Natural killer cell (primary cell): Measurements from ENCODE around the gene GRPEL2. TPM values are rescaled to one million over a fixed set of nuclear protein-coding genes. Genes with fewer than 3 reads are reported as not detected.

Experiments used
- ATAC-seq, 3 donors: fragments of 150-1000 bp in 2 of 3; fragments of 200-7000 bp in 1 of 3; cut with Tn5 transposase; 1 replicate in 1 of 3; 2 replicates in 2 of 3; pipeline ENCODE4 v1.10.0; 2021; ENCODE audit warnings: mild to moderate bottlenecking in 2 of 3, moderate library complexity in 2 of 3
- DNase-seq, 2 donors: peaks; one replicate each; pipeline versions ENCODE4 v3.0.0 to v3.0.0-alpha.2; 2013 to 2021; ENCODE audit warnings: mixed read lengths in 1 of 2
- H3K27ac ChIP-seq: one replicate; pipeline ENCODE4 v1.5.1; 2013; ENCODE audit warnings: mild to moderate bottlenecking, low read length
- H3K27me3 ChIP-seq: one replicate; pipeline ENCODE4 v1.6.1; 2013; ENCODE audit warnings: low read length; ENCODE audit not compliant: control insufficient read depth, insufficient read depth
- H3K36me3 ChIP-seq: one replicate; pipeline ENCODE4 v1.6.1; 2013; ENCODE audit warnings: low read length; ENCODE audit not compliant: control insufficient read depth, insufficient read depth
- H3K4me1 ChIP-seq: one replicate; pipeline ENCODE4 v1.6.1; 2013; ENCODE audit warnings: low read length; ENCODE audit not compliant: control insufficient read depth, insufficient read depth
- H3K4me3 ChIP-seq: one replicate; pipeline ENCODE4 v1.5.1; 2013; ENCODE audit warnings: low read length
- H3K9me3 ChIP-seq: one replicate; pipeline ENCODE4 v1.6.1; 2013; ENCODE audit warnings: low read length; ENCODE audit not compliant: control insufficient read depth, insufficient read depth
- H3K27ac Mint-ChIP-seq, 2 donors: one replicate each; pipeline ENCODE4 v1.8.0; 2022; ENCODE audit warnings: mild to moderate bottlenecking in 2 of 2, mixed read lengths in 2 of 2, moderate library complexity in 1 of 2
- H3K27me3 Mint-ChIP-seq, 2 donors: one replicate each; pipeline ENCODE4 v1.8.0; 2022; ENCODE audit warnings: low read depth in 2 of 2, mixed read lengths in 2 of 2
- H3K36me3 Mint-ChIP-seq: one replicate; pipeline ENCODE4 v1.8.0; 2022; ENCODE audit warnings: mixed read lengths
- H3K4me1 Mint-ChIP-seq, 2 donors: one replicate each; pipeline ENCODE4 v1.8.0; 2022; ENCODE audit warnings: mixed read lengths in 2 of 2
- H3K4me3 Mint-ChIP-seq: one replicate; pipeline ENCODE4 v1.8.0; 2022; ENCODE audit warnings: mild to moderate bottlenecking, moderate library complexity, mixed read lengths
- H3K9me3 Mint-ChIP-seq, 2 donors: one replicate each; pipeline ENCODE4 v1.8.0; 2022; ENCODE audit warnings: mixed read lengths in 2 of 2
- CTCF ChIP-seq: fragments of 200-600 bp; IDR thresholded peaks from one replicate; pipeline ENCODE4 v1.8.0; 2022; ENCODE audit warnings: antibody characterized with exemption
- WGBS: methylation state at CpG from one replicate; pipeline ENCODE4 v1.1.7; 2013; ENCODE audit warnings: missing lambda C conversion rate; ENCODE audit not compliant: insufficient coverage; 5-methylcytosine and 5-hydroxymethylcytosine counted together
- intact Hi-C: fragments of 100-400 bp; cut with micrococcal nuclease; formaldehyde crosslinking; loops from one replicate; pipeline ENCODE4 v1.14.2; 2022
- total RNA-seq, 4 donors: library from RNA; stranded (reverse); fragments of 120-200 nt in 1 of 4; gene quantifications; one replicate each; pipeline versions ENCODE4 v1.2.3 to v1.2.4, GENCODE V29; 2013 to 2022

GRPEL2 gene
- total RNA-seq, 3 donors from 2014 or later (not counting 1 experiment from before 2014, with no cell fraction given): 5.6 to 12.9 (median 6.8) TPM

GRCh38 chr5:149374303-149374702 lies 29.0 kb downstream of the GRPEL2 start:
- TF ChIP-seq CTCF: no peak
- DNase-seq (no peak), ATAC-seq (no peak)
- intact Hi-C loops: loop anchor here (5.0 kb wide), 1 partner anchor 232 kb away; the partner anchor contains the start of gene ABLIM3
- H3K36me3 ChIP-seq: no peaks in the 10 kb centered on the region
- H3K4me1 Mint-ChIP-seq: no peaks in the 10 kb centered on the region
- no peaks in the 10 kb centered on the region for H3K36me3 Mint-ChIP-seq
- H3K27ac ChIP-seq: no peak overlapping the region
- no peaks in the 10 kb centered on the region for H3K9me3 Mint-ChIP-seq
- 97% methylated on average over 20 of the region's 20 CpGs for WGBS
- H3K4me3 Mint-ChIP-seq: no peak overlapping the region
- no peak overlapping the region for H3K4me3 ChIP-seq
- H3K9me3 ChIP-seq: no peaks in the 10 kb centered on the region
- H3K27ac Mint-ChIP-seq: no peak overlapping the region
- no peaks in the 10 kb centered on the region for H3K27me3 ChIP-seq
- no peaks in the 10 kb centered on the region for H3K4me1 ChIP-seq
- H3K27me3 Mint-ChIP-seq: no peaks in the 10 kb centered on the region

DNA sequence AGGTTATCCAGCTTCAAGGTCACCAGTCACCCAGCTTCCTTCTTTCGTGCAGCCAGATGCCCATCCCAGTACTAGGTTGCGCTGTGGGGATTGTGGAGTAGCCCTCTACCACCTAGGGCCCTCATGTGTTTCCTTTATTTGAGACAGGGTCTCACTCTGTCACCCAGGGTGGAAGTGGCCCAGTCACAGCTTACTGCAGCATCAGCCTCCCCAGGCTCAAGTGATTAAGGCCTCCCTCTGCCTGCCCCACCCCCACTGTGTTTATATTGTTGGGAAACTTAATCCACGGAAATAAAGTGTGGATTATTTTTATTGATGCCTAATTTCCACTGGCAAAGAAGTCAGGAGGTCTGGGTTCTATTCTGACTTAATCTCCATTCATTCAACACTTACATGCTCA lies 29.5 kb downstream of the GRPEL2 start:
- 92% methylated on average over 2 of the region's 3 CpGs for WGBS
- ATAC-seq (no peak), DNase-seq (no peak)
- Mint-ChIP-seq H3K9me3 (no peaks in the 10 kb centered on the region), H3K4me3 (no peak overlapping the region), H3K4me1 (no peaks in the 10 kb centered on the region), H3K27me3 (no peaks in the 10 kb centered on the region), H3K27ac (no peak overlapping the region), H3K36me3 (no peaks in the 10 kb centered on the region)
- TF ChIP-seq CTCF: no peak
- H3K4me1 ChIP-seq: no peaks in the 10 kb centered on the region
- no peaks in the 10 kb centered on the region for H3K9me3 ChIP-seq
- H3K27ac ChIP-seq: no peak overlapping the region
- intact Hi-C loops: loop anchor here (5.0 kb wide), 1 partner anchor 232 kb away; the partner anchor contains the start of gene ABLIM3
- H3K4me3 ChIP-seq: no peak overlapping the region
- H3K27me3 ChIP-seq: no peaks in the 10 kb centered on the region
- H3K36me3 ChIP-seq: no peaks in the 10 kb centered on the region

DNA sequence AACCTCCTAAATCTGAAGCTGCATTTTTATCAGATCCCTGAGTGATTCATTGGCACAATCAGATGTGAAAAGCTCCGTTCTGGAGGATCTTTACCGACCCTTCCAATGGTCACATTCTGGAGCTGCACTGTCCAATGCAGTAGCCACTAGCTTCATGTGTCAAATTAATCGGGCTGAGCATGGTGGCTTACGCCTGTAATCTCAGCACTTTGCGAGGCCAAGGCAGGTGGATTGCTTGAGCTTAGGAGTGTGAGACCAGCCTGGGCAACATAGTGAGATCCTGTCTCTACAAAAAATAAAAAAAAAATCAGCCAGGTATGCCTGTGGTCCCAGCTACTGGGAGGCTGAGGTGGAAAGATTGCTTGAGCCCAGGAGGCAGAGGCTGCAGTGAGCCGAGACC lies 30.1 kb downstream of the GRPEL2 start:
- Histone ChIP-seq H3K27ac (no peak overlapping the region), H3K27me3 (no peaks in the 10 kb centered on the region), H3K9me3 (no peaks in the 10 kb centered on the region), H3K36me3 (no peaks in the 10 kb centered on the region), H3K4me1 (no peaks in the 10 kb centered on the region), H3K4me3 (no peak overlapping the region)
- no peak overlapping the region for H3K27ac Mint-ChIP-seq
- intact Hi-C loops: no loop called here
- no peaks in the 10 kb centered on the region for H3K27me3 Mint-ChIP-seq
- no peak for ATAC-seq
- no peak for DNase-seq
- H3K4me3 Mint-ChIP-seq: no peak overlapping the region
- no peaks in the 10 kb centered on the region for H3K36me3 Mint-ChIP-seq
- 94% methylated on average over 6 of the region's 6 CpGs for WGBS
- no peaks in the 10 kb centered on the region for H3K9me3 Mint-ChIP-seq
- H3K4me1 Mint-ChIP-seq: no peaks in the 10 kb centered on the region
- TF ChIP-seq CTCF: no peak

GRCh38 chr5:149376104-149376503 lies 30.8 kb downstream of the GRPEL2 start:
- intact Hi-C loops: no loop called here
- DNase-seq (no peak), ATAC-seq (no peak)
- no peaks in the 10 kb centered on the region for H3K9me3 Mint-ChIP-seq
- H3K4me3 Mint-ChIP-seq: no peak overlapping the region
- H3K27me3 Mint-ChIP-seq: no peaks in the 10 kb centered on the region
- no peak overlapping the region for H3K27ac ChIP-seq
- no peak for TF ChIP-seq CTCF
- no peaks in the 10 kb centered on the region for H3K36me3 ChIP-seq
- no peaks in the 10 kb centered on the region for H3K4me1 Mint-ChIP-seq
- no peaks in the 10 kb centered on the region for H3K27me3 ChIP-seq
- no peaks in the 10 kb centered on the region for H3K9me3 ChIP-seq
- WGBS: 95% methylated on average over 12 of the region's 12 CpGs
- no peak overlapping the region for H3K27ac Mint-ChIP-seq
- no peak overlapping the region for H3K4me3 ChIP-seq
- H3K36me3 Mint-ChIP-seq: no peaks in the 10 kb centered on the region
- no peaks in the 10 kb centered on the region for H3K4me1 ChIP-seq
